Measurements from ENCODE around the gene DNM3.
A peak's percentile ranks its signal among the peaks of the same experiment; 100 is the strongest.
"Not testable (repeated sequence)": the region's sequence is repeated elsewhere in the genome, so short reads cannot be mapped to it uniquely, and the experiment has no call there.

Gene DNM3

DNA sequence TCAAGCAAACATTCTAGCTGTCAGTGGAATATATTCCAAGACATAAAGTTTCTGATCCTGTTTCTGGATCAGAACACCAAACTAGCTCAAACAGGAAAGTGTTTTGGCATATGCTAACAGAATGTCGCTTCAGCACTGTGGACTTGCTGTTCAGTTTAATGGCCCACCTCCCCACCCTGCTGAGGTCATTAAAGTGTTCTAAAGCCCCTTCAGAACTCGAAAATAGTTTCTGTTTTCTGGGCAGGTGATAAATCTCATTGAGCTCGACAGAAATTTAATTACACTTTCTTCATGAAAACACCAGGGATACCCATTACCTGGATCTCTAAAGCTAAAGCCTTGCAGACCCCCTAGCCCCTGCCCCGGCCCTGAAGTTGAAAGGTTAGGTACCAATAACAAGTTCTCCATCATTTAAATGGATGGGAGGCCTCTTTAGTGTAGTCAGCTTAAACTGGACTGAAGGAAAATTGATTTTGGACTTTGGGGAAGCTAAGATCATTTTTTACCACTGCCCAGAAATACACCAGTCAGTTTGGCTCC is 575.3 kb downstream of the DNM3 start:
- no peak for DNase-seq (ENCODE audit: low read depth, low spot score)

DNA sequence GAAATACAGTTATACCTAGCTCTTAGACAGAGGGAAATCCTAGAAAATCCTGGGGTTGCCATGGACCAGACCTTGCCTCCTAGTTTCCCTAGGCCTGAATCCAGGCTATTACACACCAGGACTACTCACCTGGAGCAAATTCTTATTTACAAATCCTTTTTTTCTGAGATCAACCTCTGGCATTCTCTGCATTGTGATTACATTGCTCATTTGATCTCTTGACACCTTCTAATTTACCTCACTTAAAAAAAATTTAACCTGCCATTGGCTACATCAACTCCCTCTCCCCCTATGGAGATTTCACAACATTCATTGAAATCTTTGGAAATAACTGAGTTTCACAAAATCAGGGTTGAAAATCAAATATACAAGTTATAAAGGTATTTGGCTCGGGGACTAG is 576.3 kb downstream of the DNM3 start:
- DNase-seq (ENCODE audit: low read depth, low spot score) = no peak

GRCh38 chr1:172420385-172420784 is 579.1 kb downstream of the DNM3 start, which contains the start of gene C1orf105:
TSS of gene C1orf105 (plus strand) at chr1:172420685. CDS start at chr1:172420886, 201 bp downstream.
- no peak for DNase-seq (ENCODE audit: low read depth, low spot score)

GRCh38 chr1:172421974-172422604 is 580.8 kb downstream of the DNM3 start:
- DNase-seq (ENCODE audit: low read depth, low spot score) = no peak

- no peak for DNase-seq (ENCODE audit: low read depth, low spot score)
Observed at GRCh38 chr1:172423336-172423735, 582.0 kb downstream of the DNM3 start.

DNA sequence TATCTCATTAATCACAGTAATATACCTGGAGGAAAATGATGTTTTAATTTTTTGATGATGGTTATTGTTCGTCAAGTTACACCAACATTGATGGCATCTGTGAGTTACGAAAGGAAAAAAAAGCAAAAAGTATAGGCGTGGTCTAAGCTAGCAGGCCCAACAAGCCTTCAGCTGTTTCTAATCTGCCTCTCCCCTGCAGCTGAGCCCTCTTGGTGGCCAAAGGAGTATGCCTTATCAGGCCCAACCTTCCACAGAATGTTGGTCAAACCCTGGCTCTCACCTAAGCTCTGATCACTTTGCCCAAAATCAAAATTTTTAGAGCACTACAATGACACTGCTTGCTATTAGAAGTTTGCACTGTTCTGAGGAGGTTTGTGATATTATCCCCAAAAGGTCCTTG is 584.0 kb downstream of the DNM3 start:
- no peak for DNase-seq (ENCODE audit: low read depth, low spot score)

GRCh38 chr1:172427191-172427590 is 585.9 kb downstream of the DNM3 start:
- no peak for DNase-seq (ENCODE audit: low read depth, low spot score)

DNA sequence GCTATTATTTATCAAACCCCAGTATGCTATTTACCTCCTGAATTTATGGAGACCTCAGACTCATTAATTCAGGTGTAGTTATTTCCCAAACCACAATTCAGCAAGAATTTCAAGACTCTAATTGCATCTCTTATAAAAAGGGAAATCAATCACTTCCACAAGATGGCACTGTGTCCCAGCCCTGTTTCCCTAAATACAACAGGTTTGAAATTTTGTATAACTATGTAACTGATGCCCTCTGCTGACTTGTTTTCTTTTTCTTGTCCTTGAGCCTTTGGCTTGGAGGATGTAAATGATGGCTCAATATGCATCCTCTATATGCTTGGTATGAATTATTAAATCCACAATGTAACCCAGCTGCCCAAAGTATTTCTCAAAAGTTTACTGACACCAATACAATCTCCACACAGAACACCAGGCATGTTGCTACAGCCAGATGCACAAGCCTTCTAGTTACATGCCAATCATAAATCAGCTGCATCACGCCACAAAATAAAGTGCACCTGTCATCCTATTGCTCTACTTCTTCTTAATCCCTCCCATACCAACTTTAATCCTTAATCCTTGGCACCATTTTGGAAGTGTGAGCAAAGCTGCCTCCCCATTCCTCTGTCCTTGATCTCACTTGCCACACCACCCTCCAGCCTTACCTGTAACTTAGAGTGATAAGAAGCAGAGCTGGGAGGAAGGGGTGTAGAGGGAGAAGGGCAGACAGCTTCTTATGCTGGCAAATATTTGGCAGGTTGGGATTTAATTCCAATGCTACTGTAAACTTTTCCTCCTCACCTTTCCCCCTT is 588.2 kb downstream of the DNM3 start:
- DNase-seq (ENCODE audit: low read depth, low spot score) = peak; percentile 55

- DNase-seq (ENCODE audit: low read depth, low spot score) = no peak
Observed at GRCh38 chr1:172430128-172430454, 588.8 kb downstream of the DNM3 start.

GRCh38 chr1:172431204-172431603 is 589.9 kb downstream of the DNM3 start:
- no peak for DNase-seq (ENCODE audit: low read depth, low spot score)

DNA sequence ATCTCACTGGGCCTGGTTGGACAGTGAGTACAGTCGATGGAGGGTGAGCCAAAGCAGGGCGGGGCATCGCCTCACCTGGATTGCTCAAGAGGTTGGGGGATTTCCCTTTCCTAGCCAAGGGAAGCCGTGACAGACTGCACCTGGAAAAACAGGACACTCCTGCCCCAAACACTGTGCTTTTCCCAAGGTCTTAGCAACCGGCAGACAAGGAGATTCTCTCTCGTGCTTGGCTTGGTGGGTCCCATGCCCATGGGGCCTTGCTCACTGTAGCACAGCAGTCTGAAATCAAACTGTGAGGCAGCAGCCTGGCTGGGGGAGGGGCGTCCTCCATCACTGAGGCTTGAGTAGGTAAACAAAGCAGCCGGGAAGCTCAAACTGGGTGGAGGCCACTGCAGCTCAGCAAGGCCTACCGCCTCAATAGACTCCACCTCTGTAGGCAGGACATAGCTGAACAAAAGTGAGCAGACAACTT is 590.5 kb downstream of the DNM3 start:
- DNase-seq (ENCODE audit: low read depth, low spot score) = no peak

DNA sequence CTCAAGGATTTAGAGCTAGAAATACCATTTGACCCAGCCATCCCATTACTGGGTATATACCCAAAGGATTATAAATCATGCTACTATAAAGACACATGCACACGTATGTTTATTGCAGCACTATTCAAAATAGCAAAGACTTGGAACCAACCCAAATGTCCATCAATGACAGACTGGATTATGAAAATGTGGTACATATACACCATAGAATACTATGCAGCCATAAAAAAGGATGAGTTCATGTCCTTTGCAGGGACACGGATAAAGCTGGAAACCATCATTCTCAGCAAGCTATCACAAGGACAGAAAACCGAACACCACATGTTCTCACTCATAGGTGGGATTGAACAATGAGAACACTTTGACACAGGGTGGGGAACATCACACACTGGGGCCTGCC is 595.9 kb downstream of the DNM3 start:
- DNase-seq (ENCODE audit: low read depth, low spot score) = not testable (repeated sequence)

GRCh38 chr1:172442404-172442803 is 601.1 kb downstream of the DNM3 start:
- DNase-seq (ENCODE audit: low read depth, low spot score) = no peak

GRCh38 chr1:172442843-172443565 is 601.7 kb downstream of the DNM3 start:
- DNase-seq (ENCODE audit: low read depth, low spot score) = no peak

- peak; percentile 54 for DNase-seq (ENCODE audit: low read depth, low spot score)
Observed at GRCh38 chr1:172443666-172444453, 602.6 kb downstream of the DNM3 start, which contains the start of gene PIGC. TSS of gene PIGC (minus strand) at chr1:172444069. CDS start at chr1:172442622, 1,447 bp downstream.

- DNase-seq (ENCODE audit: low read depth, low spot score) = no peak
Observed at GRCh38 chr1:172446547-172446946, 605.2 kb downstream of the DNM3 start.

GRCh38 chr1:172447641-172448040 is 606.3 kb downstream of the DNM3 start:
- DNase-seq (ENCODE audit: low read depth, low spot score) = no peak

- DNase-seq (ENCODE audit: low read depth, low spot score) = no peak
Observed at GRCh38 chr1:172448995-172449584, 607.8 kb downstream of the DNM3 start.

- DNase-seq (ENCODE audit: low read depth, low spot score) = no peak
Observed at GRCh38 chr1:172449585-172450523, 608.6 kb downstream of the DNM3 start.

- no peak for DNase-seq (ENCODE audit: low read depth, low spot score)
Observed at GRCh38 chr1:172450524-172450885, 609.2 kb downstream of the DNM3 start.

Data from smooth muscle cell of the brain vasculature (primary cell).